Liver (tissue), 9 donors: ENCODE measurements around the gene POU3F4. TPM values are rescaled to one million over a fixed set of nuclear protein-coding genes. Genes with fewer than 3 reads are reported as not detected.

Source experiments
- DNase-seq: peaks from one replicate; pipeline ENCODE4 v3.0.0-alpha.2; 2017; ENCODE audit warnings: low spot score
- H3K27ac ChIP-seq, 2 donors: one replicate each; pipeline ENCODE4 v1.7.0; 2013; ENCODE audit warnings: inconsistent platforms in 2 of 2, low read length in 2 of 2, control low read depth in 1 of 2, low read depth in 1 of 2, mild to moderate bottlenecking in 1 of 2
- H3K27me3 ChIP-seq, 4 donors: one replicate each; pipeline versions ENCODE4 v1.6.1 to v1.7.0; 2013; ENCODE audit warnings: low read length in 3 of 4, inconsistent platforms in 1 of 4, mild to moderate bottlenecking in 1 of 4, moderate library complexity in 1 of 4; ENCODE audit not compliant: control insufficient read depth in 4 of 4, insufficient read depth in 4 of 4
- H3K36me3 ChIP-seq, 4 donors: one replicate each; pipeline versions ENCODE4 v1.6.1 to v1.7.0; 2013; ENCODE audit warnings: low read length in 3 of 4, mild to moderate bottlenecking in 3 of 4, low read depth in 1 of 4, moderate library complexity in 1 of 4; ENCODE audit not compliant: control insufficient read depth in 4 of 4, insufficient read depth in 3 of 4
- H3K4me1 ChIP-seq, 4 donors: one replicate each; pipeline versions ENCODE4 v1.6.1 to v1.7.0; 2013; ENCODE audit warnings: low read length in 3 of 4, mild to moderate bottlenecking in 3 of 4, moderate library complexity in 1 of 4; ENCODE audit not compliant: control insufficient read depth in 4 of 4, insufficient read depth in 4 of 4
- H3K4me3 ChIP-seq, 3 donors: one replicate each; pipeline versions ENCODE4 v1.6.1 to v1.7.0; 2013; ENCODE audit warnings: low read length in 3 of 3, control low read depth in 1 of 3, low read depth in 1 of 3, mild to moderate bottlenecking in 1 of 3
- H3K9ac ChIP-seq, 2 donors: one replicate each; pipeline ENCODE4 v1.7.0; 2013; ENCODE audit warnings: low read length in 2 of 2, mild to moderate bottlenecking in 2 of 2, moderate library complexity in 2 of 2, control low read depth in 1 of 2, low read depth in 1 of 2
- H3K9me3 ChIP-seq, 4 donors: one replicate each; pipeline versions ENCODE4 v1.6.1 to v1.7.0; 2013; ENCODE audit warnings: low read length in 3 of 4; ENCODE audit not compliant: control insufficient read depth in 4 of 4
- EGR1 ChIP-seq, 2 donors: IDR thresholded peaks; 2 replicates each; pipeline ENCODE4 v1.6.1; 2016 to 2018; ENCODE audit warnings: antibody characterized with exemption in 2 of 2, low read depth in 2 of 2
- FOXA1 ChIP-seq: IDR thresholded peaks from 2 replicates; pipeline ENCODE4 v1.6.1; 2016; ENCODE audit warnings: antibody characterized with exemption
- GABPA ChIP-seq, 2 donors: IDR thresholded peaks in 1 of 2; conservative IDR thresholded peaks in 1 of 2; 2 replicates each; pipeline ENCODE4 v1.6.1; 2016; ENCODE audit warnings: antibody characterized with exemption in 2 of 2, mild to moderate bottlenecking in 1 of 2, moderate library complexity in 1 of 2
- HNF4A ChIP-seq, 2 donors: conservative IDR thresholded peaks; 2 replicates each; pipeline ENCODE4 v1.6.1; 2016; ENCODE audit warnings: antibody characterized with exemption in 2 of 2, mild to moderate bottlenecking in 2 of 2
- HNF4G ChIP-seq: IDR thresholded peaks from 2 replicates; pipeline ENCODE4 v1.6.1; 2016; ENCODE audit warnings: antibody characterized with exemption
- JUND ChIP-seq, 2 donors: IDR thresholded peaks; 2 replicates each; pipeline ENCODE4 v1.6.1; 2016; ENCODE audit warnings: antibody characterized with exemption in 2 of 2
- RAD21 ChIP-seq, 2 donors: IDR thresholded peaks; 2 replicates each; pipeline ENCODE4 v1.6.1; 2016; ENCODE audit warnings: antibody characterized with exemption in 2 of 2, mild to moderate bottlenecking in 2 of 2
- RXRA ChIP-seq, 2 donors: IDR thresholded peaks; 2 replicates each; pipeline ENCODE4 v1.6.1; 2017 to 2018; ENCODE audit warnings: antibody characterized with exemption in 2 of 2, mild to moderate bottlenecking in 1 of 2
- SP1 ChIP-seq: IDR thresholded peaks from 2 replicates; pipeline ENCODE4 v1.6.1; 2018; ENCODE audit warnings: antibody characterized with exemption, mild to moderate bottlenecking
- TAF1 ChIP-seq: conservative IDR thresholded peaks from 2 replicates; pipeline ENCODE4 v1.6.1; 2016; ENCODE audit warnings: antibody characterized with exemption, mild to moderate bottlenecking
- YY1 ChIP-seq: IDR thresholded peaks from 2 replicates; pipeline ENCODE4 v1.6.1; 2016; ENCODE audit warnings: antibody characterized with exemption, mild to moderate bottlenecking
- WGBS: extraction: QIAGEN DNeasy Blood & Tissue Kit; methylation state at CpG from one replicate; pipeline ENCODE4 v1.1.7; 2013; 5-methylcytosine and 5-hydroxymethylcytosine counted together
- polyA plus RNA-seq, 2 donors: library from polyadenylated mRNA; stranded (reverse) in 1 of 2; unstranded in 1 of 2; fragments of 200-250 nt in 1 of 2; fragments of >200 nt in 1 of 2; fragmentation: Nextera tagmentation in 1 of 2; extraction: Ambion mirVana in 1 of 2; gene quantifications; one replicate each; pipeline versions ENCODE4 v1.2.1 to v1.2.3, GENCODE V29; 2013 to 2015
- total RNA-seq, 2 donors: library from RNA; depleted of rRNA; stranded (reverse); fragments of >200 nt; gene quantifications; one replicate each; pipeline ENCODE4 v1.2.3, GENCODE V29; 2014
- TF ChIP-seq, protein P1 (sequence below): fragments of 150-350 bp; IDR thresholded peaks from 2 replicates; pipeline ENCODE4 v1.5.1; 2017; ENCODE audit warnings: improper control_type of control experiment, low read depth, low read length; ENCODE audit not compliant: missing input control
- TF ChIP-seq, protein P2 (sequence below): IDR thresholded peaks from 2 replicates; pipeline ENCODE4 v1.6.1; 2016; ENCODE audit warnings: antibody characterized with exemption
- TF ChIP-seq, protein P3 (sequence below): IDR thresholded peaks from 2 replicates; pipeline ENCODE4 v1.6.1; 2016; ENCODE audit warnings: antibody characterized with exemption
- TF ChIP-seq, protein P4 (sequence below): IDR thresholded peaks from 2 replicates; pipeline ENCODE4 v1.6.1; 2016; ENCODE audit warnings: antibody characterized with exemption
- donor health status: healthy.
- donor health status: healthy.
- donor health status: healthy.
- donor health status: healthy.
- donor health status: healthy.

Gene POU3F4
- total and polyA plus RNA-seq, 4 donors: not detected

DNA sequence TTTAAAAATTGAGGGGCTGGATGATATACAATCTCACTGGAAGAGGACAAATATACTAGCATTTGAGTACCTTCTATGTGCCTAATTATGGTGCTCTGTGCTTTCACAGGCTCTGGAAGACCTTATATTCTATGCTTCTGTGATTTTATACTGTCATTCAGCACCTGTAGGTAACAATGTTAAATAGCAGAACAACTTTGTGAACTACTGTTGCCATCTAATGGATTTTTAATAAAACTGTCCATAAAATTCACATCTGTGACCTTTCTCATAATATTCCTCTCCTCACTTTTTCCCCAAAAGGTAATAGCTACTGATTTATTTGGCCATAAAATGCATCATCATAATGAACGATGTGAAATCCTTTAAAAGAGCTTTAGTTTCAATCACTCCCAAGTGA is 21.9 kb downstream of the POU3F4 start:
- Histone ChIP-seq H3K9ac (no peak overlapping the region), H3K4me3 (no peak overlapping the region), H3K9me3 (no peaks in the 10 kb centered on the region), H3K36me3 (no peaks in the 10 kb centered on the region), H3K27me3 (no peaks in the 10 kb centered on the region), H3K27ac (no peak overlapping the region), H3K4me1 (no peaks in the 10 kb centered on the region)
- WGBS: 53% methylated on average over 1 of the region's 1 CpG
- TF ChIP-seq FOXA1 (no peak), TAF1 (no peak), RAD21 (IDR thresholded peaks at IDR 0.05) (peak; percentile 50 to 59), EGR1 (IDR thresholded peaks at IDR 0.05; ENCODE audit: low read depth in 2 of 2) (no peak), RXRA (IDR thresholded peaks at IDR 0.05) (no peak), SP1 (no peak), HNF4G (no peak), YY1 (no peak)
- TF ChIP-seq, protein P1, sequence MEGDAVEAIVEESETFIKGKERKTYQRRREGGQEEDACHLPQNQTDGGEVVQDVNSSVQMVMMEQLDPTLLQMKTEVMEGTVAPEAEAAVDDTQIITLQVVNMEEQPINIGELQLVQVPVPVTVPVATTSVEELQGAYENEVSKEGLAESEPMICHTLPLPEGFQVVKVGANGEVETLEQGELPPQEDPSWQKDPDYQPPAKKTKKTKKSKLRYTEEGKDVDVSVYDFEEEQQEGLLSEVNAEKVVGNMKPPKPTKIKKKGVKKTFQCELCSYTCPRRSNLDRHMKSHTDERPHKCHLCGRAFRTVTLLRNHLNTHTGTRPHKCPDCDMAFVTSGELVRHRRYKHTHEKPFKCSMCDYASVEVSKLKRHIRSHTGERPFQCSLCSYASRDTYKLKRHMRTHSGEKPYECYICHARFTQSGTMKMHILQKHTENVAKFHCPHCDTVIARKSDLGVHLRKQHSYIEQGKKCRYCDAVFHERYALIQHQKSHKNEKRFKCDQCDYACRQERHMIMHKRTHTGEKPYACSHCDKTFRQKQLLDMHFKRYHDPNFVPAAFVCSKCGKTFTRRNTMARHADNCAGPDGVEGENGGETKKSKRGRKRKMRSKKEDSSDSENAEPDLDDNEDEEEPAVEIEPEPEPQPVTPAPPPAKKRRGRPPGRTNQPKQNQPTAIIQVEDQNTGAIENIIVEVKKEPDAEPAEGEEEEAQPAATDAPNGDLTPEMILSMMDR: peak; percentile 30
- TF ChIP-seq, protein P2, sequence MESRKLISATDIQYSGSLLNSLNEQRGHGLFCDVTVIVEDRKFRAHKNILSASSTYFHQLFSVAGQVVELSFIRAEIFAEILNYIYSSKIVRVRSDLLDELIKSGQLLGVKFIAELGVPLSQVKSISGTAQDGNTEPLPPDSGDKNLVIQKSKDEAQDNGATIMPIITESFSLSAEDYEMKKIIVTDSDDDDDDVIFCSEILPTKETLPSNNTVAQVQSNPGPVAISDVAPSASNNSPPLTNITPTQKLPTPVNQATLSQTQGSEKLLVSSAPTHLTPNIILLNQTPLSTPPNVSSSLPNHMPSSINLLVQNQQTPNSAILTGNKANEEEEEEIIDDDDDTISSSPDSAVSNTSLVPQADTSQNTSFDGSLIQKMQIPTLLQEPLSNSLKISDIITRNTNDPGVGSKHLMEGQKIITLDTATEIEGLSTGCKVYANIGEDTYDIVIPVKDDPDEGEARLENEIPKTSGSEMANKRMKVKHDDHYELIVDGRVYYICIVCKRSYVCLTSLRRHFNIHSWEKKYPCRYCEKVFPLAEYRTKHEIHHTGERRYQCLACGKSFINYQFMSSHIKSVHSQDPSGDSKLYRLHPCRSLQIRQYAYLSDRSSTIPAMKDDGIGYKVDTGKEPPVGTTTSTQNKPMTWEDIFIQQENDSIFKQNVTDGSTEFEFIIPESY: no peak
- no peak for DNase-seq

DNA sequence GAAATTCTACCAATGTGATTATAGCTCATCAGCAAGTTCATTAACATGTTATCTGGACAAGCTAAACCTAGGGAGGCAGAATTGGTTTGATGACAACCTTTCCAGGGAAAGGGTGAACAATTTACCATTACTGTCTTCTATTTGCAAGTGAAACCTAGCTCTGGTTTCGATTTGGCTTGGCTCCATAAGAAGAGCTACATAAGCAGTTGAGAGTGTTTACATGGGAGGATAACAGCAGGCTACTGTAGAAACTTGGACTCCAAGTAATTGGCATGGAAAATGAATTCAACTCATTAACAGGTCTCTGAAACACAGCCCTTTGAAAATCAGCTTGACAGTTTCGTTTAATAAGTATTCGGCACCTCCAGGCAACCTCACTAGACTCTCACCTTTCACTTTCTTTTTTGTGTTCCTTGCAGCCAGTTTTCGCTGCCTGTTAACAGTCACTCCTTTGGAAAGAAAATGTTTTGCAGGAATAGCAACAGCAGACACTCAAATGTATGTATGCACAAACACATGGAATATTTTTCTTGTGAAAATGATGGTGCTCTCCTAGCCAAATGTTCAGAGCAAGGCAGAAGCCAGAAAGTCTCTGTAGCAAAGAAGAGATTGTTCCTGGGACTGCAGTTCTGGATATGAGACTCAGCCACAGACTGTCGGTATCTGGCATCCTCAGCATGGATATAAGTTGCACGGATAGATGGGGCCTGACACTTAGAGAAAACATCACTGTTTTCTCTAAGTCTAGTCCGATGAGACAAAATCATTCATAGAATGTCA is 27.5 kb downstream of the POU3F4 start:
- WGBS: 25% methylated on average over 7 of the region's 7 CpGs
- Histone ChIP-seq H3K27ac (peak overlapping the region in 1 of 2 donors; percentile 50), H3K4me3 (peak overlapping the region; percentile 36 to 72 (median 52)), H3K9ac (peak overlapping the region in 1 of 2 donors; percentile 22), H3K9me3 (no peaks in the 10 kb centered on the region), H3K27me3 (peaks cover 0 to 3% (median 0%) of the 10 kb centered on the region in 4 donors), H3K36me3 (no peaks in the 10 kb centered on the region), H3K4me1 (peaks cover 0 to 3% (median 1%) of the 10 kb centered on the region in 4 donors)
- no peak for TF ChIP-seq EGR1 (IDR thresholded peaks at IDR 0.05; ENCODE audit: low read depth in 2 of 2)
- no peak for TF ChIP-seq JUND (IDR thresholded peaks at IDR 0.05)
- TF ChIP-seq SP1: no peak
- TF ChIP-seq YY1: no peak
- no peak for TF ChIP-seq RAD21 (IDR thresholded peaks at IDR 0.05)
- TF ChIP-seq, protein P3, sequence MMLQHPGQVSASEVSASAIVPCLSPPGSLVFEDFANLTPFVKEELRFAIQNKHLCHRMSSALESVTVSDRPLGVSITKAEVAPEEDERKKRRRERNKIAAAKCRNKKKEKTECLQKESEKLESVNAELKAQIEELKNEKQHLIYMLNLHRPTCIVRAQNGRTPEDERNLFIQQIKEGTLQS: no peak
- no peak for TF ChIP-seq GABPA (IDR thresholded peaks at IDR 0.05 in 1 of 2, conservative IDR thresholded peaks at IDR 0.05 in 1 of 2)
- no peak for TF ChIP-seq TAF1
- TF ChIP-seq, protein P2: no peak
- TF ChIP-seq HNF4G: no peak
- no peak for TF ChIP-seq HNF4A (conservative IDR thresholded peaks at IDR 0.05)
- TF ChIP-seq, protein P4, sequence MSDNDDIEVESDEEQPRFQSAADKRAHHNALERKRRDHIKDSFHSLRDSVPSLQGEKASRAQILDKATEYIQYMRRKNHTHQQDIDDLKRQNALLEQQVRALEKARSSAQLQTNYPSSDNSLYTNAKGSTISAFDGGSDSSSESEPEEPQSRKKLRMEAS: no peak
- DNase-seq: no peak
